Parietal lobe (tissue), 1 donor: ENCODE data around the gene MYOZ3. TPM values are rescaled to one million over a fixed set of nuclear protein-coding genes. Genes with fewer than 3 reads are reported as not detected.

ENCODE experiments used
- total RNA-seq: library from RNA; depleted of rRNA; stranded (reverse); fragments of >200 nt; gene quantifications from one replicate; pipeline ENCODE4 v1.2.3, GENCODE V29; 2014

Gene MYOZ3
- 2.2 TPM for total RNA-seq

DNA sequence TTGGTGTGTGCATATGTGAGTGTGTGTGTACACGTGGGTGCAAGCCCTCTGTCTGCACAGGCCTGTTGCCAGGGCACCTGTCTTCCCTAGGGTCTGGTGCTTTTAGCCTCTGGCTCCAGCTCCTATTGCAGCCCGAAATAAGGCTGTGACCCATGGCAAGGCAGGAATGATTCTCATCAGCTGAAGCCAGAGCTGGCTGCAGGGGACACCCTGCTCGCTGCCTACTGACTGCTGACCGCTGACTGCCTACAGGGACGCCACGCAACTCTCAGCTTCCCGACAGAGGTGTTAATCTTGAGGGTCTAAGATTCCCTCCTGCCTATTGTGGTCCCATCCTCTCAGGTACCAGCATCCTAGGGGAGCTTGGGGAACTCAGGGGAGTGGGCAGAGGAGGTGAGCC, at the start of gene MYOZ3:
Gene MYOZ3, plus strand, starts transcription at position 166 of the 400 bp plus-strand sequence. CDS start 1,691 bp downstream, outside the sequence.

GRCh38 chr5:150640311-150641005, 20.6 kb upstream of the MYOZ3 start, which contains the start of gene SYNPO:
SYNPO (plus strand) TSS chr5:150640660; CDS start chr5:150648276, 7,616 bp downstream.

DNA sequence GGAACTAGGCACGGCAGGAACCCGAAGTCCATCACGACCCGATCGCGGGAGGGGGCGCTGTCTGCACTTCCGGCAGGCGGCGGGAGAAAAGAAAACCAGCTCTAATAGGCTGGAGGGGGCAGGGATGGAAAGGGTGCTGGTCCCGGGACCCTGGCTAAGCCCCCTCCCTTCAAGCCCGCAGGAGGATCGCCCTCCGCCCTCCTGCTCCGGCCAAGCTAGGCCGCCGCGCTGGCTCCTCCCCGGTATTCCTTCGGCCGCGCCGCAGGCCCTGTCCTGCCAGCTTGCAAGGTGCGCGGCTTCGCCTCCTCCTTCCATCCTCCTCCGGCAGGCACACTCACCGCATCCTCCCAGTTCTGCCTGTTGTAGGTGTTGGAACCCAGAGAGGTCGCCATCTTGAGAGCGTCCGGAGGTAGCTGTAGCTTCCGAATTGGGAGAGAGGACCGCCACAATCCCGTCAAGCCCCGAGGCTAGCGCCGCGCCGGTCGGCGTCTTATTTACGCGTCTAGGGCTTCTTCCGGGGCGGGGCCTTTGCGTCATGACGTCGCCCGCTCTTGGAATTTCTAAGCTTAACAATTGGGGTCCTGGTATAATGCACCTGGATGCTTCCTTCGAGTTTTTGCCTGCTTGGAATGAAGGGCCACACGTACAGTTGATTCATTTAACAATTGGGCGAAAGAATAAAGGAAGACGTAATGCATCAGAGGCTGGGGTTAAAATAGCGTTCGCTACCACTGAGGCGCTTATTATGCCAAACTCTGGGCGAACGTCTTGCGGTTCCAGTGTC, 39.7 kb downstream of the MYOZ3 start, which contains the start of gene RBM22:
Gene RBM22, minus strand, starts transcription at position 469 of the 784 bp plus-strand sequence. Its CDS starts 77 bp downstream, at position 392.

Other genes with a start within 250 kb of the MYOZ3 start
- 2.2 TPM for gene CD74, start 248.3 kb upstream of the MYOZ3 start, total RNA-seq
- gene RPS14, start 211.5 kb upstream of the MYOZ3 start, total RNA-seq: 2,317 TPM
- 32.9 TPM for gene NDST1, start 153.1 kb upstream of the MYOZ3 start, total RNA-seq
- gene SYNPO, start 20.6 kb upstream of the MYOZ3 start, total RNA-seq: 4.4 TPM
- gene RBM22, start 39.8 kb downstream of the MYOZ3 start, total RNA-seq: 42.9 TPM
- 157 TPM for gene DCTN4, start 97.8 kb downstream of the MYOZ3 start, total RNA-seq
- gene SMIM3, start 117.5 kb downstream of the MYOZ3 start, total RNA-seq: 1.3 TPM
- not detected for gene IRGM, start 185.3 kb downstream of the MYOZ3 start, total RNA-seq
- 94.8 TPM for gene ZNF300, start 243.7 kb downstream of the MYOZ3 start, total RNA-seq